Activated CD4-positive, CD25-positive, alpha-beta regulatory T cell (primary cell): Measurements from ENCODE around the gene ACSF2.
"Not testable (repeated sequence)": the region's sequence is repeated elsewhere in the genome, so short reads cannot be mapped to it uniquely, and the experiment has no call there.

ENCODE experiments used
- DNase-seq, 4 experiments: peaks; one replicate each; lab custom pipeline; 2025; lab: John Stamatoyannopoulos, UW

Gene ACSF2

GRCh38 chr17:50425682-50426471 lies at the start of gene ACSF2:
Gene ACSF2, plus strand, starts transcription at chr17:50426218. Its CDS starts 44 bp downstream, at chr17:50426262.
- DNase-seq = peak; percentile 43 to 61 (median 48)

GRCh38 chr17:50379351-50380132 lies 46.5 kb upstream of the ACSF2 start:
- no peak for DNase-seq

GRCh38 chr17:50380369-50381259 lies 45.4 kb upstream of the ACSF2 start:
- DNase-seq = no peak

GRCh38 chr17:50381260-50381815 lies 44.7 kb upstream of the ACSF2 start:
- no peak for DNase-seq

- no peak for DNase-seq
These were observed 44.1 kb upstream of the ACSF2 start for GRCh38 chr17:50381920-50382319.

GRCh38 chr17:50382931-50383330 lies 43.1 kb upstream of the ACSF2 start:
- no peak for DNase-seq

GRCh38 chr17:50386510-50386909 lies 39.5 kb upstream of the ACSF2 start:
- no peak for DNase-seq

GRCh38 chr17:50388728-50389127 lies 37.3 kb upstream of the ACSF2 start:
- no peak for DNase-seq

- DNase-seq = no peak
These were observed 36.5 kb upstream of the ACSF2 start for GRCh38 chr17:50389534-50389933.

- no peak for DNase-seq
These were observed 33.4 kb upstream of the ACSF2 start for GRCh38 chr17:50392621-50393020.

- no peak for DNase-seq
These were observed 32.3 kb upstream of the ACSF2 start for GRCh38 chr17:50393700-50394099.

GRCh38 chr17:50394711-50395110 lies 31.3 kb upstream of the ACSF2 start:
- no peak for DNase-seq

GRCh38 chr17:50396261-50397110 lies 29.5 kb upstream of the ACSF2 start:
- no peak for DNase-seq

- DNase-seq = peak; percentile 82 to 90 (median 87)
These were observed 28.7 kb upstream of the ACSF2 start, which contains the start of gene LRRC59 for GRCh38 chr17:50397111-50397918. Gene LRRC59, minus strand, starts transcription at chr17:50397523. Its CDS starts 206 bp downstream, at chr17:50397317.

- no peak for DNase-seq
These were observed 28.1 kb upstream of the ACSF2 start for GRCh38 chr17:50397919-50398285.

GRCh38 chr17:50398672-50399071 lies 27.3 kb upstream of the ACSF2 start:
- not testable (repeated sequence) for DNase-seq

- not testable (repeated sequence) for DNase-seq
These were observed 26.4 kb upstream of the ACSF2 start for GRCh38 chr17:50399591-50399990.

GRCh38 chr17:50405351-50405750 lies 20.7 kb upstream of the ACSF2 start:
- not testable (repeated sequence) for DNase-seq

- DNase-seq = no peak
These were observed 19.4 kb upstream of the ACSF2 start for GRCh38 chr17:50406578-50406977.

- DNase-seq = no peak
These were observed 18.1 kb upstream of the ACSF2 start for GRCh38 chr17:50407921-50408320.
